K562 (cell line): ENCODE measurements around the gene SH3BP5. TPM values are rescaled to one million over a fixed set of nuclear protein-coding genes. Genes with fewer than 3 reads are reported as not detected.
A peak's percentile ranks its signal among the peaks of the same experiment; 100 is the strongest.

ENCODE experiments used
- ATAC-seq: fragments of 200-7000 bp; cut with Tn5 transposase; 3 replicates; pipeline ENCODE4 v1.9.1; 2020; ENCODE audit warnings: moderate library complexity
- BruUV-seq: library from RNA; stranded (reverse); fragments of 400-500 nt; replicated peaks from 2 replicates; lab custom pipeline; 2021; lab: Mats Ljungman, UMichigan
- CTCF ChIA-PET: fragments of 300-600 bp; formaldehyde crosslinking; extraction: SDS; loops from one replicate; lab custom pipeline; 2021; ENCODE audit warnings: low intra/inter-chr PET ratio; lab: Yijun Ruan, JAX
- POLR2A ChIA-PET: fragments of 300-600, 350-650 bp; sonication (Branson Sonifier 250); formaldehyde crosslinking; extraction: SDS; loops from one replicate; lab custom pipeline; 2021; ENCODE audit warnings: antibody characterized with exemption, inconsistent platforms; lab: Yijun Ruan, JAX
- DNase-seq, 4 experiments: peaks; one replicate each; pipeline versions ENCODE4 v3.0.0 to v3.0.0-alpha.2; 2011 to 2018; ENCODE audit warnings: low spot score in 3 of 4, mixed read lengths in 3 of 4; ENCODE audit errors: extremely low read depth in 1 of 4
- FAIRE-seq: peaks from 2 replicates; lab custom pipeline; 2011; peaks lifted over from hg19 to GRCh38; lab: Jason Lieb, UNC
- H2AFZ ChIP-seq: 2 replicates; pipeline ENCODE4 v1.6.0; 2011; ENCODE audit warnings: low read depth, low read length, control low read depth, inconsistent platforms
- H3K27ac ChIP-seq: fragments of 200-600 bp; 3 replicates; pipeline ENCODE4 v1.8.0; 2011; ENCODE audit warnings: low read depth, mild to moderate bottlenecking, control low read depth, inconsistent platforms, low read length, moderate library complexity, mixed read lengths; ENCODE audit errors: extremely low read depth
- H3K27me3 ChIP-seq, 2 experiments: fragments of 300-600 bp in 1 of 2; 2 replicates in 1 of 2; 3 replicates in 1 of 2; pipeline versions ENCODE4 v1.6.0 to v1.8.0; 2011; ENCODE audit warnings: inconsistent platforms in 2 of 2, low read length in 2 of 2, mild to moderate bottlenecking in 1 of 2, mixed read lengths in 1 of 2, moderate library complexity in 1 of 2; ENCODE audit not compliant: control insufficient read depth in 2 of 2, insufficient read depth in 2 of 2
- H3K36me3 ChIP-seq: fragments of 300-600 bp; 3 replicates; pipeline ENCODE4 v1.8.0; 2011; ENCODE audit warnings: mild to moderate bottlenecking, low read length, inconsistent platforms; ENCODE audit not compliant: control insufficient read depth, insufficient read depth
- H3K4me1 ChIP-seq, 2 experiments: fragments of 200-600 bp in 1 of 2; replicated peaks in 1 of 2; 2 replicates in 1 of 2; 3 replicates in 1 of 2; pipeline versions ENCODE4 v1.5.1 to v1.8.0; 2011; ENCODE audit warnings: inconsistent platforms in 2 of 2, low read length in 2 of 2, mild to moderate bottlenecking in 1 of 2, mixed read lengths in 1 of 2, moderate library complexity in 1 of 2; ENCODE audit not compliant: control insufficient read depth in 2 of 2, insufficient read depth in 2 of 2
- H3K4me2 ChIP-seq: 2 replicates; pipeline ENCODE4 v1.6.1; 2011; ENCODE audit warnings: low read length, control low read depth, inconsistent platforms, mixed read lengths; ENCODE audit not compliant: insufficient read depth
- H3K4me3 ChIP-seq: fragments of 200-600 bp; sonication (generic), shearing (Covaris generic); 2 replicates; pipeline ENCODE4 v1.5.1; 2016; ENCODE audit warnings: control low read depth, inconsistent platforms
- H3K79me2 ChIP-seq: fragments of 200-600 bp; 3 replicates; pipeline ENCODE4 v1.8.0; 2011; ENCODE audit warnings: low read length, inconsistent platforms; ENCODE audit not compliant: control insufficient read depth, insufficient read depth
- H3K9ac ChIP-seq, 2 experiments: 2 replicates each; pipeline versions ENCODE4 v1.6.0 to v1.6.1; 2011; ENCODE audit warnings: low read depth in 2 of 2, low read length in 2 of 2, control low read depth in 1 of 2, inconsistent platforms in 1 of 2, mild to moderate bottlenecking in 1 of 2, mixed read lengths in 1 of 2; ENCODE audit not compliant: insufficient read depth in 1 of 2
- H3K9me1 ChIP-seq: one replicate; pipeline ENCODE4 v1.6.0; 2011; ENCODE audit warnings: inconsistent platforms, mild to moderate bottlenecking, low read length, moderate library complexity; ENCODE audit not compliant: control insufficient read depth, insufficient read depth
- H3K9me3 ChIP-seq: replicated peaks from 2 replicates; pipeline ENCODE4 v1.5.1; 2011; ENCODE audit warnings: low read depth, low read length, inconsistent platforms; ENCODE audit not compliant: control insufficient read depth, insufficient read depth
- H4K20me1 ChIP-seq: replicated peaks from 2 replicates; pipeline ENCODE4 v1.6.1; 2011; ENCODE audit warnings: low read length, inconsistent platforms, mixed read lengths; ENCODE audit not compliant: control insufficient read depth, insufficient read depth
- CREM ChIP-seq: IDR thresholded peaks from 2 replicates; pipeline ENCODE4 v1.6.1; 2014; ENCODE audit warnings: antibody characterized with exemption, low read depth
- EWSR1 ChIP-seq: fragments of 450-650 bp; IDR thresholded peaks from 2 replicates; pipeline ENCODE4 v1.6.1; 2018; ENCODE audit warnings: borderline replicate concordance, mild to moderate bottlenecking, low read depth, moderate library complexity; ENCODE audit not compliant: partially characterized antibody
- MYNN ChIP-seq, 2 experiments: sonication (generic); formaldehyde crosslinking in 1 of 2; IDR thresholded peaks; 2 replicates each; pipeline versions ENCODE4 v1.5.0 to v1.6.1; 2016 to 2020; ENCODE audit warnings: antibody characterized with exemption in 1 of 2, missing genetic modification reagents in 1 of 2
- POLR2AphosphoS2 ChIP-seq: IDR thresholded peaks from 2 replicates; pipeline ENCODE4 v1.6.1; 2012; ENCODE audit warnings: low read length, improper control_type of control experiment
- PRMT5 ChIP-seq: sonication (generic); formaldehyde crosslinking; IDR thresholded peaks from 2 replicates; pipeline ENCODE4 v1.5.0; 2020; ENCODE audit warnings: missing genetic modification reagents
- THAP12 ChIP-seq: fragments of 250-450 bp; sonication (Bioruptor Pico); IDR thresholded peaks from 2 replicates; pipeline ENCODE4 v1.9.0; 2021; ENCODE audit warnings: mild to moderate bottlenecking, inconsistent platforms
- ZBTB12 ChIP-seq: fragments of 250-450 bp; sonication (Bioruptor Pico); IDR thresholded peaks from 2 replicates; pipeline ENCODE4 v1.4.0; 2020
- ZNF324 ChIP-seq: fragments of 250-450 bp; sonication (Bioruptor Pico); IDR thresholded peaks from 2 replicates; pipeline ENCODE4 v1.4.0; 2020; ENCODE audit warnings: mild to moderate bottlenecking
- in situ Hi-C: fragments of 300-500 bp; cut with MboI; formaldehyde crosslinking; loops from 4 replicates; pipeline ENCODE4 v1.15.0; 2018; ENCODE audit warnings: inconsistent platforms, mixed read lengths
- intact Hi-C: fragments of 100-400 bp; cut with micrococcal nuclease; formaldehyde crosslinking; loops from 2 replicates; pipeline ENCODE4 v1.14.2; 2022
- polyA plus RNA-seq, 8 experiments: library from polyadenylated mRNA; depleted of rRNA in 4 of 8; stranded (reverse) in 5 of 8; unstranded in 3 of 8; fragments of >200 nt; fragmentation: Nextera tagmentation in 2 of 8; fragmentation: Illumina TruSeq in 1 of 8; extraction: Ambion mirVana in 2 of 8; extraction: Trizol in 1 of 8; gene quantifications; 2 replicates each; pipeline versions ENCODE4 v1.2.1 to v1.2.3, GENCODE V29; 2011 to 2014; ENCODE audit warnings: inconsistent platforms in 1 of 8, missing spikeins in 1 of 8
- total RNA-seq, 7 experiments: library from RNA; depleted of rRNA in 6 of 7; stranded (reverse); fragments of >200 nt in 6 of 7; fragmentation: Illumina TruSeq in 2 of 7; extraction: Trizol in 2 of 7; gene quantifications; 2 replicates each; pipeline versions ENCODE4 v1.2.1 to v1.2.3, GENCODE V29; 2011 to 2021; ENCODE audit warnings: low replicate concordance in 1 of 7
- TF ChIP-seq, protein P1 (sequence below): fragments of 250-450 bp; sonication (Bioruptor Pico); IDR thresholded peaks from 2 replicates; pipeline ENCODE4 v1.4.0; 2020; ENCODE audit warnings: mild to moderate bottlenecking

The SH3BP5 gene
- total and polyA plus RNA-seq, 9 of the 15 experiments (the other 6 are each of a cell fraction or from before 2014, with no cell fraction given) = 2.9 to 29.0 (median 14.9) TPM

GRCh38 chr3:15261274-15261673, 71.1 kb downstream of the SH3BP5 start:
- no TSS peak for BruUV-seq
- no peaks in the 10 kb centered on the region; the same call in 1 of the 2 replicates for H4K20me1 ChIP-seq

More at GRCh38 chr3:15261274-15261673, 71.1 kb downstream of the SH3BP5 start:
- POLR2A ChIA-PET = interaction anchor here (1.1 kb wide), 1 partner anchor 9 kb away, joined by 3 read pairs; no protein-coding TSS in a partner anchor
- H3K9me3 ChIP-seq = no peaks in the 10 kb centered on the region
- in situ Hi-C loops = no loop called here
- no peak for TF ChIP-seq THAP12 (CRISPR knock-in tag)
- TF ChIP-seq CREM = no peak
- TF ChIP-seq, protein P1, sequence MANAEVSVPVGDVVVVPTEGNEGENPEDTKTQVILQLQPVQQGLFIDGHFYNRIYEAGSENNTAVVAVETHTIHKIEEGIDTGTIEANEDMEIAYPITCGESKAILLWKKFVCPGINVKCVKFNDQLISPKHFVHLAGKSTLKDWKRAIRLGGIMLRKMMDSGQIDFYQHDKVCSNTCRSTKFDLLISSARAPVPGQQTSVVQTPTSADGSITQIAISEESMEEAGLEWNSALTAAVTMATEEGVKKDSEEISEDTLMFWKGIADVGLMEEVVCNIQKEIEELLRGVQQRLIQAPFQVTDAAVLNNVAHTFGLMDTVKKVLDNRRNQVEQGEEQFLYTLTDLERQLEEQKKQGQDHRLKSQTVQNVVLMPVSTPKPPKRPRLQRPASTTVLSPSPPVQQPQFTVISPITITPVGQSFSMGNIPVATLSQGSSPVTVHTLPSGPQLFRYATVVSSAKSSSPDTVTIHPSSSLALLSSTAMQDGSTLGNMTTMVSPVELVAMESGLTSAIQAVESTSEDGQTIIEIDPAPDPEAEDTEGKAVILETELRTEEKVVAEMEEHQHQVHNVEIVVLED (CRISPR knock-in tag) = no peak
- no peak for TF ChIP-seq ZBTB12 (CRISPR knock-in tag)
- no peak for TF ChIP-seq PRMT5 (CRISPR knock-in tag)
- 0 out of 2 replicates have a peak, but pooled peaks have one; percentile 22 for TF ChIP-seq MYNN (IDR thresholded peaks at IDR 0.05)
- no peak for TF ChIP-seq MYNN (CRISPR knock-in tag; IDR thresholded peaks at IDR 0.05)
- TF ChIP-seq POLR2AphosphoS2 = peak; percentile 3; the same call in 1 of the 2 replicates
- TF ChIP-seq ZNF324 (CRISPR knock-in tag) = no peak
- no peak for TF ChIP-seq EWSR1
- TF ChIP-seq, all 486 proteins: peak for 2
- H2AFZ ChIP-seq = no peak overlapping the region
- peaks cover 49% of the 10 kb centered on the region; the same call in 2 of the 3 replicates for H3K36me3 ChIP-seq
- FAIRE-seq = no peak
- no peak overlapping the region for H3K4me2 ChIP-seq
- CTCF ChIA-PET = no interaction called here
- H3K4me3 ChIP-seq = no peak overlapping the region
- ATAC-seq = no peak
- H3K27me3 ChIP-seq = no peaks in the 10 kb centered on the region
- no peaks in the 10 kb centered on the region; a peak in 1 of 5 replicates for H3K4me1 ChIP-seq
- no peaks in the 10 kb centered on the region for H3K79me2 ChIP-seq
- DNase-seq = no peak
- H3K9me1 ChIP-seq = no peaks in the 10 kb centered on the region
- no peak overlapping the region for H3K9ac ChIP-seq
- H3K27ac ChIP-seq = no peak overlapping the region
- intact Hi-C loops = no loop called here
